BLaER1 (cell line): ENCODE measurements around the gene CAPZB.

Experiments
- H3K27ac ChIP-seq: shearing (Covaris generic); formaldehyde crosslinking; 2 replicates; pipeline ENCODE4 v1.8.1; 2022
- H3K27me3 ChIP-seq: shearing (Covaris generic); formaldehyde crosslinking; 2 replicates; pipeline ENCODE4 v1.8.1; 2022
- H3K36me3 ChIP-seq: shearing (Covaris generic); formaldehyde crosslinking; 2 replicates; pipeline ENCODE4 v1.8.1; 2022
- H3K4me1 ChIP-seq: shearing (Covaris generic); formaldehyde crosslinking; 2 replicates; pipeline ENCODE4 v1.8.1; 2022
- H3K4me2 ChIP-seq: shearing (Covaris generic); formaldehyde crosslinking; 2 replicates; pipeline ENCODE4 v1.8.1; 2022
- H3K4me3 ChIP-seq: shearing (Covaris generic); formaldehyde crosslinking; 2 replicates; pipeline ENCODE4 v1.8.1; 2022
- H3K9ac ChIP-seq: shearing (Covaris generic); formaldehyde crosslinking; 2 replicates; pipeline ENCODE4 v1.8.1; 2022
- H3K9me3 ChIP-seq: shearing (Covaris generic); formaldehyde crosslinking; 2 replicates; pipeline ENCODE4 v1.8.1; 2022
- H4K20me1 ChIP-seq: shearing (Covaris generic); formaldehyde crosslinking; 2 replicates; pipeline ENCODE4 v1.8.1; 2022
- Cebpa-rat ChIP-seq: shearing (Covaris generic); IDR thresholded peaks from 2 replicates; pipeline ENCODE4 v1.8.1; 2022

The CAPZB gene

GRCh38 chr1:19496527-19496874, 11.2 kb upstream of the CAPZB start:
- Histone ChIP-seq H3K4me1 (no peaks in the 10 kb centered on the region), H3K27me3 (no peaks in the 10 kb centered on the region), H3K27ac (no peak overlapping the region), H3K36me3 (no peaks in the 10 kb centered on the region), H4K20me1 (no peaks in the 10 kb centered on the region), H3K4me3 (no peak overlapping the region), H3K9ac (no peak overlapping the region), H3K9me3 (peaks cover 5% of the 10 kb centered on the region; the same call in 1 of the 2 replicates), H3K4me2 (no peak overlapping the region)
- TF ChIP-seq Cebpa-rat, result no peak

GRCh38 chr1:19495799-19496526, 10.6 kb upstream of the CAPZB start:
- H3K4me1 ChIP-seq, result no peaks in the 10 kb centered on the region
- H3K4me2 ChIP-seq, result no peak overlapping the region
- H3K9ac ChIP-seq, result no peak overlapping the region
- no peak overlapping the region for H3K4me3 ChIP-seq
- peaks cover 5% of the 10 kb centered on the region; the same call in 1 of the 2 replicates for H3K9me3 ChIP-seq
- H4K20me1 ChIP-seq, result no peaks in the 10 kb centered on the region
- H3K36me3 ChIP-seq, result no peaks in the 10 kb centered on the region
- no peak for TF ChIP-seq Cebpa-rat
- no peak overlapping the region for H3K27ac ChIP-seq
- no peaks in the 10 kb centered on the region for H3K27me3 ChIP-seq

GRCh38 chr1:19495000-19495656, 9.8 kb upstream of the CAPZB start:
- Histone ChIP-seq H3K36me3 (no peaks in the 10 kb centered on the region), H3K27me3 (no peaks in the 10 kb centered on the region), H3K27ac (no peak overlapping the region), H3K4me1 (no peaks in the 10 kb centered on the region), H4K20me1 (no peaks in the 10 kb centered on the region), H3K4me3 (no peak overlapping the region), H3K4me2 (no peak overlapping the region), H3K9ac (no peak overlapping the region), H3K9me3 (peaks cover 5% of the 10 kb centered on the region; the same call in 1 of the 2 replicates)
- TF ChIP-seq Cebpa-rat, result no peak

GRCh38 chr1:19493547-19493946, 8.2 kb upstream of the CAPZB start:
- H3K4me1 ChIP-seq, result no peaks in the 10 kb centered on the region
- H3K4me3 ChIP-seq, result no peak overlapping the region
- H3K27ac ChIP-seq, result no peak overlapping the region
- peaks cover 3% of the 10 kb centered on the region; the same call in 1 of the 2 replicates for H3K9me3 ChIP-seq
- no peaks in the 10 kb centered on the region for H3K36me3 ChIP-seq
- no peak overlapping the region for H3K9ac ChIP-seq
- TF ChIP-seq Cebpa-rat, result no peak
- no peaks in the 10 kb centered on the region for H4K20me1 ChIP-seq
- H3K4me2 ChIP-seq, result no peak overlapping the region
- H3K27me3 ChIP-seq, result no peaks in the 10 kb centered on the region

- H3K9me3 ChIP-seq, result no peaks in the 10 kb centered on the region
- peaks cover 18% of the 10 kb centered on the region for H3K4me1 ChIP-seq
Measured at GRCh38 chr1:19489996-19490395, 4.7 kb upstream of the CAPZB start.

GRCh38 chr1:19488136-19488535, 2.8 kb upstream of the CAPZB start:
- peaks cover 32% of the 10 kb centered on the region for H3K4me1 ChIP-seq
- H3K27me3 ChIP-seq, result no peaks in the 10 kb centered on the region
- H3K4me3 ChIP-seq, result no peak overlapping the region
- no peak overlapping the region for H3K9ac ChIP-seq
- peaks cover 20% of the 10 kb centered on the region for H4K20me1 ChIP-seq
- no peak for TF ChIP-seq Cebpa-rat
- no peak overlapping the region for H3K4me2 ChIP-seq
- H3K27ac ChIP-seq, result no peak overlapping the region
- peaks cover 8% of the 10 kb centered on the region for H3K36me3 ChIP-seq
- H3K9me3 ChIP-seq, result no peaks in the 10 kb centered on the region

More at GRCh38 chr1:19489996-19490395, 4.7 kb upstream of the CAPZB start:
- Histone ChIP-seq H3K36me3 (no peaks in the 10 kb centered on the region), H3K27ac (no peak overlapping the region), H3K4me3 (no peak overlapping the region), H4K20me1 (peaks cover 2% of the 10 kb centered on the region), H3K4me2 (no peak overlapping the region), H3K9ac (no peak overlapping the region), H3K27me3 (no peaks in the 10 kb centered on the region)
- TF ChIP-seq Cebpa-rat, result no peak

- Histone ChIP-seq H4K20me1 (peaks cover 53% of the 10 kb centered on the region), H3K36me3 (peaks cover 30% of the 10 kb centered on the region), H3K4me3 (peak overlapping the region; percentile 95), H3K9me3 (no peaks in the 10 kb centered on the region), H3K4me1 (peaks cover 64% of the 10 kb centered on the region), H3K27ac (peak overlapping the region; percentile 90), H3K27me3 (no peaks in the 10 kb centered on the region), H3K9ac (peak overlapping the region; percentile 92), H3K4me2 (peak overlapping the region; percentile 96)
- TF ChIP-seq Cebpa-rat, result no peak
Measured at GRCh38 chr1:19484798-19485361, 459 bp downstream of the CAPZB start.

GRCh38 chr1:19484338-19484797, 971 bp downstream of the CAPZB start:
- H3K4me3 ChIP-seq, result peak overlapping the region; percentile 95
- H3K27ac ChIP-seq, result peak overlapping the region; percentile 90
- peak overlapping the region; percentile 96 for H3K4me2 ChIP-seq
- H3K4me1 ChIP-seq, result peaks cover 69% of the 10 kb centered on the region
- peaks cover 35% of the 10 kb centered on the region for H3K36me3 ChIP-seq
- TF ChIP-seq Cebpa-rat, result no peak
- H3K9me3 ChIP-seq, result no peaks in the 10 kb centered on the region
- H3K27me3 ChIP-seq, result no peaks in the 10 kb centered on the region
- H3K9ac ChIP-seq, result peak overlapping the region; percentile 92
- H4K20me1 ChIP-seq, result peaks cover 58% of the 10 kb centered on the region

GRCh38 chr1:19483691-19484090, 1.6 kb downstream of the CAPZB start:
- Histone ChIP-seq H3K27ac (peak overlapping the region; percentile 90), H3K4me3 (peak overlapping the region; percentile 95), H3K9me3 (no peaks in the 10 kb centered on the region), H3K36me3 (peaks cover 41% of the 10 kb centered on the region), H3K27me3 (no peaks in the 10 kb centered on the region), H4K20me1 (peaks cover 65% of the 10 kb centered on the region), H3K9ac (peak overlapping the region; percentile 92), H3K4me1 (peaks cover 76% of the 10 kb centered on the region), H3K4me2 (peak overlapping the region; percentile 96)
- TF ChIP-seq Cebpa-rat, result no peak

- Histone ChIP-seq H3K27me3 (no peaks in the 10 kb centered on the region), H3K27ac (no peak overlapping the region), H3K9me3 (no peaks in the 10 kb centered on the region), H3K4me1 (peaks cover 80% of the 10 kb centered on the region), H3K4me2 (peak overlapping the region; percentile 96), H3K36me3 (peaks cover 44% of the 10 kb centered on the region), H4K20me1 (peaks cover 69% of the 10 kb centered on the region), H3K4me3 (peak overlapping the region; percentile 95; the same call in 1 of the 2 replicates), H3K9ac (no peak overlapping the region)
- TF ChIP-seq Cebpa-rat, result no peak
Measured at GRCh38 chr1:19483261-19483660, 2.1 kb downstream of the CAPZB start.
